NCI-H1694 (cell line): ENCODE data around the gene ABCC11.

ENCODE experiments used
- DNase-seq: peaks from one replicate; lab custom pipeline; 2025; lab: John Stamatoyannopoulos, UW

Gene ABCC11

GRCh38 chr16:48129926-48130325, 117.4 kb downstream of the ABCC11 start:
- DNase-seq: no peak

DNA sequence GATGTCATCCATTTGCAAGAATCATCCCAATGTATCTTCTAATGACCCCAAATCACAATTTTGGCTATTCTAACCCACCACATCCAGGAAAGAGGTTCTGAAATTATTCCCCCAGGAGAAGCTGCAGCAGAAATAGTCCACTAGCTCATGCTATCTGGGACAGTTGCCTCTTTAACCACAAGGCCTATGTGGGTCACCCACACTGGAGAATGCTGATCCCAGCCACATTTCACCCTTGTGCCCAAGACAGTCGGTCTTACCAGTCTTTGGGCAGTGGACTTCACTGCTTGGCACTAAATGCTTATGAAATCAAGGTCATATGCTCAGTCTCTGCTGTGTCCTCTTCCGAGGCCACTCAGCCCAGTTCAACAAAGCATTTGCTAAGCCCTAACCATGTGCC, 118.6 kb downstream of the ABCC11 start:
- no peak for DNase-seq

DNA sequence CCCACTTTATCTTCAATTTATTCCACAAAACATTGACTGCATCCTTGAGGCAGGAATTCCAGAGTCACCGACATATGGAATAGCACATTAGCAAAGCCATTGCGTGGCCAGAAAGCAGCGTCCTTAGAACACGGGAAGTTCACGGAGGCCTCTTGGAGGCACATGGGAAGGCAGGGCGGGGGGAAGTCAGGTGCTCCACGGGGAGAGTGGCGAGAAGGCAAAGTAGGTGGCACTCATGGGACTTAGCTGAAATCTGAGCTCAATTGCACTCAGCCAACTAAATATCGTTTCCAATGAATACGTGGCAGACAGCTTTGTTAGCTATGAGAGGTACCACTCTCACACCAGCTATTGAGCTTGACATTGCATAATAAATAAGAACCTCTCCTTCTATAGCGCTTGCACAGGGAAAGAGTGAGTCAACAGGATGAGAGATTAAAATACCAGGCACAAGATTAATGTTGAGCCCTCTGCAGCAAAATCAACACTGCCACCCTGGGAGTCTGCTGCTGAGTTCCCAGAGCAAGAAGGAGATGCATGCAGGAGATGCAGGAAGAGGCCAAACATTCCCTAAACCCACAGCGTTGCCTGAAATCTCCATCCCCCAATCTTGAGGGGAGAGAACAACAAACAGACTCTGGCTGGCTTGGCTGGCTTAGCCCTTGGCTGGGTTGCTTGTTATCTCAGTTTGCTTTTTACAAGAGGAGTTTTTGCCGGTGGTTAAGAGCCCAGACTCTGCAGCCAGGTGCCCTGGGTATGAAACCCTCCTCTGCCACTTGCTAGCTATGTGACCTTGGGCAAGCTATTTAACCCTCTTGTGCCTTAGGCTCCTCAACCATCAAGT, 120.3 kb downstream of the ABCC11 start:
- no peak for DNase-seq

DNA sequence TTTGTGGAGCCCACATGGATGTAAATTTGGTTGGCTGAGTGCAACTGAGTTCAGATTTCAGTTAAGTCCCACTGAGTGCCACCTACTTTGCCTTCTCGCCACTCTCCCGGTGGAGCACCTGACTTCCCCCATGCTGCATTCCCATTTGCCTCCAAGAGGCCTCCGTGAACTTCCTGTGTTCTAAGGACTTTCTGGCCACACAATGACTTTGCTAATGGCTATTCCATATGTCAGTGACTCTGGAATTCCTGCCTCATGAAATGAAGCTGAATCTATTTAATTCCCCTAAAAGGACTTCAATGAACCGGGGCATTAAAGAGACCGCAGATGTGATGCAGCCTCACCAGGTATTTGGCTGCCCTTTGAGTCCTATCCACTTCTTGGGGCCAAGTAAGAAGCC, 121.5 kb downstream of the ABCC11 start:
- no peak for DNase-seq

DNA sequence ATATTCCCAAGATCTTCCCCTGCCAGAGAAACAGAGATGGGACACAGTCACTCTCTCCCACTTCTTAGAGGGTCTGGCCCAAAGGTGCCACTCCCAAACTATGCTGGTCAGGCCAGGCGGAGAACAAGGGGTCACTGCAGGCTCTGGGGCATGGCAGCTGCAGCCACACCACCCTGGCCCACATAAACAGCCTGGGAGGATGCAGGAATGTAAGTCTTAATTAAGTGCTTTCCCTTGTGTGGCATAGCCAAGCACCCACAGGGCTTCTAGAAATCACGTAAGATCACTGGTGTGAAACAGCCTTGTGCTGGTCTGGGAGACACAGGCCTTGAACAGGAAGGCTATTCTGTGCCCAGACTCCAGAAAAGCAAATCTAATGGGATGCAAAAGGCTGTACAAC, 123.1 kb downstream of the ABCC11 start:
- DNase-seq: no peak

DNA sequence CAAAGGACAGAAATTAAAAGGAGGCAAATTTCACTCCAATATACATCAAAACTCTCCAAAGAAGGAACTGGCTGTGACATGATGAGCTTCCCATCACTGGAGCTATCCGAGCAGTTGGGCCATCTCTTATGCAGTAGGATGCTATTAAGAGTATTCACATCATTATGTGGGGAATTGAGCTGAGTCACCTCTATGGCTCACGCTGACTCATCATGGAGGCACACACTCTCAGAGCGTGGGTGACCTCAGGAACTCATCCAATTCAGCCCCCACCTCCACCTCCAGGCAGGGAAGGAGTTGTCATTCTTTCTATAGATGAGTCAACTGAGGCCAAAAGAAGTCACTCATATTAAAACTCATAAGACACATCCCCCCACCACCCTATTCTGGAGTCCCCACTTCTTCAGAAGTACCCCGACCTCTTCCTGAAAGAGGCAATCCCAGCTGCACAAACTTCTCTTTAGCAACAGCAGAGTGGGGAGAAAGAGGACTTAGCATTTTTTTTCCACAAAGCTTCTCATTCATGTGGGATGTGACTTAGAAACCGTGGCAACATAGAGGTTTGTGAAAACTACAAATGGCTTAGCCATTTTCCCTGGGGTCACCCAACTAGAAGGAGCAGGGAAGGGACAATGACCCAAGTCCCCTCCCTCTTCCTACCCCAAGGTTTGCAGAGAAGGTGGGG, 124.1 kb downstream of the ABCC11 start:
- DNase-seq: no peak

- DNase-seq: no peak
Measured at GRCh38 chr16:48121276-48121675, 126.1 kb downstream of the ABCC11 start.

- DNase-seq: no peak
Measured at GRCh38 chr16:48118841-48119240, 128.5 kb downstream of the ABCC11 start.

- DNase-seq: peak; percentile 50
Measured at GRCh38 chr16:48117217-48118105, 129.9 kb downstream of the ABCC11 start.
